Measurements from ENCODE around the gene HYOU1. TPM values are rescaled to one million over a fixed set of nuclear protein-coding genes. Genes with fewer than 3 reads are reported as not detected.

Gene HYOU1
- total RNA-seq, 1 experiment from 2014 or later = 228 TPM

DNA sequence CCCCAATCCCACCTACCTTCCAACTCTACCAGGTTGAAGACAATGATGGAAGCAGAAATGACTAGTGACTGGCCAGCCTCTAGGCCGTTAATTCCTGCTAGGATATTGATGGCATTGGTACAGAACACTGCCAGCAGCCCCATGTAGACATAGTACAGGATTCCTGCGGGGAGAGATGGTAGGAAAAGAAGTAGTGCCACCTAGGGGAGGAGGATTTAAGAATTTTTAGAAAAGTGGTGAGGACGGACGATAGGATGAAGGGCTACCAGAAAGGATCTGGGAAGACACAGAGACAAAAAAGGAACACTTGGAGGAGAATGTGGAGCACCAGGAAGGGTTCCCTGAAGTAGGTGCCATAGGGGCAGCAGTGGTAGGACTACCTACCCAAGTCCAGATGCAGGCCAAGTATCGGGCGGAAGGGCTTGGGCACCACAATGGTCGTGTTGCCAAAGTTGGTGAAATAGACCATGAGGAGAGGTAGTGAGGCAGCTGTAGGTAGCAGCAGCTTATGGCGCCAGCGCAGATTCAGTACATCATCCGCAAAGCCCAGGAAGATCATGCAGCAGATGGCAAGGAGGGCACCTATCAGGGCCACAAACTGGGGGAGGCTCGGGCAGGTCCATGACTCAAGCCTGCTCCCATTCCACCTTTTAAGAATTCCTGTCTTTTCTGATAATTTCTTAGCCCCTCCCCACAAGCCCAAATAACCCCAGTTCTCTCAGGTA, 43.4 kb upstream of the HYOU1 start:
- Histone ChIP-seq H2BK120ac (ENCODE audit: low read depth, low read length, poor library complexity, severe bottlenecking) (no peak overlapping the region), H4K8ac (replicated peaks; ENCODE audit: insufficient read length, low read depth, low read length) (no peak overlapping the region), H3K14ac (ENCODE audit: insufficient read depth, low read length) (no peak overlapping the region; the same call in 1 of the 2 replicates), H3K4me2 (ENCODE audit: insufficient read depth, insufficient read length, low read length) (peak overlapping the region; percentile 91), H3K9me3 (ENCODE audit: control insufficient read depth, low read depth, low read length) (no peaks in the 10 kb centered on the region), H3K18ac (ENCODE audit: insufficient read length, low read depth, low read length) (no peak overlapping the region), H3K4ac (ENCODE audit: low read depth, low read length) (no peak overlapping the region), H4K20me1 (ENCODE audit: control insufficient read depth, insufficient read depth, insufficient read length) (no peaks in the 10 kb centered on the region), H3K27ac (ENCODE audit: insufficient read length, low read depth, low read length) (no peak overlapping the region), H2AFZ (ENCODE audit: low read length) (no peak overlapping the region), H3K23ac (ENCODE audit: insufficient read length, low read depth, low read length) (no peak overlapping the region), H2BK5ac (ENCODE audit: insufficient read length, low read length) (no peak overlapping the region), H4K5ac (ENCODE audit: insufficient read length, low read depth, low read length) (no peak overlapping the region), H3K27me3 (ENCODE audit: insufficient read depth, low read length) (no peaks in the 10 kb centered on the region), H3K56ac (ENCODE audit: insufficient read length, low read depth, low read length) (no peak overlapping the region), H3K79me2 (ENCODE audit: insufficient read depth, low read length) (no peaks in the 10 kb centered on the region; the same call in 1 of the 2 replicates), H2BK12ac (ENCODE audit: insufficient read length, low read depth, low read length) (no peak overlapping the region), H3K9ac (ENCODE audit: extremely low read depth, insufficient read length, low read length) (peak overlapping the region; percentile 48), H4K91ac (ENCODE audit: insufficient read length, low read depth, low read length) (no peak overlapping the region), H2BK20ac (ENCODE audit: low read depth, low read length, poor library complexity, severe bottlenecking) (no peak overlapping the region), H3K4me1 (ENCODE audit: insufficient read depth, low read length) (no peaks in the 10 kb centered on the region), H3T11ph (ENCODE audit: low read length) (no peak overlapping the region), H2BK15ac (ENCODE audit: low read depth, low read length) (no peak overlapping the region), H2AK5ac (ENCODE audit: insufficient read length, low read length) (no peak overlapping the region), H3K23me2 (ENCODE audit: insufficient read length, low read depth, low read length, poor library complexity, severe bottlenecking) (peaks cover 16% of the 10 kb centered on the region), H3K79me1 (ENCODE audit: insufficient read depth, low read depth, low read length, poor library complexity, severe bottlenecking) (no peaks in the 10 kb centered on the region)
- Mint-ChIP-seq H3K9me3 (no peaks in the 10 kb centered on the region; a peak in 1 of 5 replicates), H3K4me3 (peak overlapping the region; percentile 85 to 91), H3K27me3 (ENCODE audit: low read depth) (peaks cover under 1% of the 10 kb centered on the region; the same call in 1 of the 2 replicates), H3K36me3 (ENCODE audit: insufficient read depth in 1 of 3, low read depth in 3 of 3) (peaks cover 21 to 31% (median 28%) of the 10 kb centered on the region in 3 experiments; a peak in 6 of 7 replicates), H3K27ac (peak overlapping the region; percentile 11 to 100 (median 22); a peak in 3 of 7 replicates), H3K4me1 (peaks cover 24 to 28% of the 10 kb centered on the region in 2 experiments)
- TF ChIP-seq, protein P1, sequence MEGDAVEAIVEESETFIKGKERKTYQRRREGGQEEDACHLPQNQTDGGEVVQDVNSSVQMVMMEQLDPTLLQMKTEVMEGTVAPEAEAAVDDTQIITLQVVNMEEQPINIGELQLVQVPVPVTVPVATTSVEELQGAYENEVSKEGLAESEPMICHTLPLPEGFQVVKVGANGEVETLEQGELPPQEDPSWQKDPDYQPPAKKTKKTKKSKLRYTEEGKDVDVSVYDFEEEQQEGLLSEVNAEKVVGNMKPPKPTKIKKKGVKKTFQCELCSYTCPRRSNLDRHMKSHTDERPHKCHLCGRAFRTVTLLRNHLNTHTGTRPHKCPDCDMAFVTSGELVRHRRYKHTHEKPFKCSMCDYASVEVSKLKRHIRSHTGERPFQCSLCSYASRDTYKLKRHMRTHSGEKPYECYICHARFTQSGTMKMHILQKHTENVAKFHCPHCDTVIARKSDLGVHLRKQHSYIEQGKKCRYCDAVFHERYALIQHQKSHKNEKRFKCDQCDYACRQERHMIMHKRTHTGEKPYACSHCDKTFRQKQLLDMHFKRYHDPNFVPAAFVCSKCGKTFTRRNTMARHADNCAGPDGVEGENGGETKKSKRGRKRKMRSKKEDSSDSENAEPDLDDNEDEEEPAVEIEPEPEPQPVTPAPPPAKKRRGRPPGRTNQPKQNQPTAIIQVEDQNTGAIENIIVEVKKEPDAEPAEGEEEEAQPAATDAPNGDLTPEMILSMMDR (conservative IDR thresholded peaks at IDR 0.05) = peak; percentile 56
- WGBS (ENCODE audit: extremely low coverage, insufficient read length, low lambda C conversion rate) = no CpG with 5 or more reads among the region's 11 CpGs
- no peak for DNase-seq

All from H9 (cell line).